Suppressor macrophage (primary cell): ENCODE data around the gene OPRD1.
"Not testable (repeated sequence)": the region's sequence is repeated elsewhere in the genome, so short reads cannot be mapped to it uniquely, and the experiment has no call there.

Experiments
- DNase-seq, 4 experiments: peaks; one replicate each; pipeline ENCODE4 v3.0.0-alpha.2; 2020 to 2022

OPRD1 gene

GRCh38 chr1:28801461-28801860 lies 10.5 kb upstream of the OPRD1 start:
- DNase-seq, result no peak

GRCh38 chr1:28803051-28803450 lies 8.9 kb upstream of the OPRD1 start:
- no peak for DNase-seq

GRCh38 chr1:28803662-28804061 lies 8.3 kb upstream of the OPRD1 start:
- no peak for DNase-seq

- no peak for DNase-seq
Observed at GRCh38 chr1:28804071-28804470, 7.9 kb upstream of the OPRD1 start.

GRCh38 chr1:28807046-28807445 lies 4.9 kb upstream of the OPRD1 start:
- no peak for DNase-seq

- DNase-seq, result no peak
Observed at GRCh38 chr1:28807986-28808385, 4.0 kb upstream of the OPRD1 start.

GRCh38 chr1:28811369-28811765 lies 603 bp upstream of the OPRD1 start:
- no peak for DNase-seq

- no peak for DNase-seq
Observed at GRCh38 chr1:28812669-28813468, 899 bp downstream of the OPRD1 start.

GRCh38 chr1:28813931-28814465 lies 2.0 kb downstream of the OPRD1 start:
- no peak for DNase-seq

GRCh38 chr1:28815533-28816185 lies 3.7 kb downstream of the OPRD1 start:
- no peak for DNase-seq

GRCh38 chr1:28817133-28817532 lies 5.2 kb downstream of the OPRD1 start:
- DNase-seq, result no peak

GRCh38 chr1:28819020-28819419 lies 7.0 kb downstream of the OPRD1 start:
- DNase-seq, result no peak

- no peak for DNase-seq
Observed at GRCh38 chr1:28822799-28823198, 10.8 kb downstream of the OPRD1 start.

GRCh38 chr1:28824061-28824460 lies 12.1 kb downstream of the OPRD1 start:
- not testable (repeated sequence) for DNase-seq

- DNase-seq, result not testable (repeated sequence)
Observed at GRCh38 chr1:28828227-28828858, 16.4 kb downstream of the OPRD1 start.

- no peak for DNase-seq
Observed at GRCh38 chr1:28830814-28831213, 18.8 kb downstream of the OPRD1 start.

- DNase-seq, result no peak
Observed at GRCh38 chr1:28832966-28833365, 21.0 kb downstream of the OPRD1 start.

GRCh38 chr1:28833381-28833780 lies 21.4 kb downstream of the OPRD1 start:
- DNase-seq, result no peak

- no peak for DNase-seq
Observed at GRCh38 chr1:28835237-28835650, 23.3 kb downstream of the OPRD1 start.

GRCh38 chr1:28836421-28836956 lies 24.5 kb downstream of the OPRD1 start:
- DNase-seq, result no peak

- no peak for DNase-seq
Observed at GRCh38 chr1:28840928-28841544, 29.1 kb downstream of the OPRD1 start.

- DNase-seq, result peak; percentile 30 to 54 (median 47)
Observed at GRCh38 chr1:28845786-28846543, 34.0 kb downstream of the OPRD1 start.
